Stimulated activated naive CD8-positive, alpha-beta T cell treated with anti-CD3 and anti-CD28 coated beads, Interleukin-15, amount 100 ng/mL, for 72 hours (primary cell): ENCODE data around the gene C22orf42.

Source experiments
- ATAC-seq: fragments of 150-1000 bp; cut with Tn5 transposase; 2 replicates; pipeline ENCODE4 v1.10.0; 2021; ENCODE audit warnings: mild to moderate bottlenecking, moderate library complexity
- DNase-seq, 2 donors: peaks; one replicate each; pipeline ENCODE4 v3.0.0; 2021 to 2022
- H3K27ac Mint-ChIP-seq, 2 donors: one replicate each; pipeline ENCODE4 v1.8.0; 2022; ENCODE audit warnings: mild to moderate bottlenecking in 2 of 2, mixed read lengths in 2 of 2, moderate library complexity in 2 of 2
- H3K27me3 Mint-ChIP-seq: one replicate; pipeline ENCODE4 v1.8.0; 2022; ENCODE audit warnings: mixed read lengths
- H3K4me1 Mint-ChIP-seq: one replicate; pipeline ENCODE4 v1.8.0; 2022; ENCODE audit warnings: mild to moderate bottlenecking, mixed read lengths
- H3K4me3 Mint-ChIP-seq, 2 donors: one replicate each; pipeline ENCODE4 v1.8.0; 2022; ENCODE audit warnings: mild to moderate bottlenecking in 2 of 2, mixed read lengths in 2 of 2, moderate library complexity in 1 of 2
- H3K9me3 Mint-ChIP-seq, 2 donors: one replicate each; pipeline ENCODE4 v1.8.0; 2022; ENCODE audit warnings: mixed read lengths in 2 of 2

C22orf42 gene

GRCh38 chr22:32158712-32159533 lies at the start of gene C22orf42:
Gene C22orf42, minus strand, starts transcription at chr22:32159303. Its CDS starts 88 bp downstream, at chr22:32159215.
- no peaks in the 10 kb centered on the region for H3K27me3 Mint-ChIP-seq
- no peak for ATAC-seq
- no peak within 1 kb of the TSS for H3K4me3 Mint-ChIP-seq
- H3K4me1 Mint-ChIP-seq, result no peaks in the 10 kb centered on the region
- no peak for DNase-seq
- no peak within 1 kb of the TSS for H3K27ac Mint-ChIP-seq
- H3K9me3 Mint-ChIP-seq, result no peaks in the 10 kb centered on the region

GRCh38 chr22:32208681-32209080 lies 49.6 kb upstream of the C22orf42 start:
- ATAC-seq, result no peak
- no peaks in the 10 kb centered on the region for H3K9me3 Mint-ChIP-seq
- no peak overlapping the region for H3K27ac Mint-ChIP-seq
- H3K27me3 Mint-ChIP-seq, result peaks cover 45% of the 10 kb centered on the region
- H3K4me1 Mint-ChIP-seq, result no peaks in the 10 kb centered on the region
- no peak for DNase-seq
- H3K4me3 Mint-ChIP-seq, result no peak overlapping the region

GRCh38 chr22:32207971-32208480 lies 48.9 kb upstream of the C22orf42 start:
- Mint-ChIP-seq H3K9me3 (no peaks in the 10 kb centered on the region), H3K4me1 (peaks cover 6% of the 10 kb centered on the region), H3K27me3 (peaks cover 51% of the 10 kb centered on the region), H3K4me3 (no peak overlapping the region), H3K27ac (no peak overlapping the region)
- DNase-seq (no peak), ATAC-seq (no peak)

- Mint-ChIP-seq H3K27ac (no peak overlapping the region), H3K4me3 (no peak overlapping the region), H3K4me1 (peaks cover 14% of the 10 kb centered on the region), H3K9me3 (no peaks in the 10 kb centered on the region), H3K27me3 (peaks cover 61% of the 10 kb centered on the region)
- DNase-seq (peak in 1 of 2 donors; percentile 38), ATAC-seq (peak; percentile 63)
Observed at GRCh38 chr22:32206774-32207758, 48.0 kb upstream of the C22orf42 start.

GRCh38 chr22:32205974-32206773 lies 47.1 kb upstream of the C22orf42 start:
- H3K27me3 Mint-ChIP-seq, result peaks cover 64% of the 10 kb centered on the region
- H3K9me3 Mint-ChIP-seq, result no peaks in the 10 kb centered on the region
- peaks cover 15% of the 10 kb centered on the region for H3K4me1 Mint-ChIP-seq
- no peak for DNase-seq
- no peak for ATAC-seq
- H3K4me3 Mint-ChIP-seq, result no peak overlapping the region
- no peak overlapping the region for H3K27ac Mint-ChIP-seq

- peak; percentile 67 for ATAC-seq
Observed at GRCh38 chr22:32204856-32205722, 46.0 kb upstream of the C22orf42 start, which contains the start of gene RFPL2. Gene RFPL2, minus strand, starts transcription at chr22:32205073. Its CDS starts 2,622 bp downstream, at chr22:32202451.

GRCh38 chr22:32204040-32204855 lies 45.1 kb upstream of the C22orf42 start:
- peak overlapping the region; percentile 61 to 80 for H3K4me3 Mint-ChIP-seq
- peaks cover 21% of the 10 kb centered on the region for H3K4me1 Mint-ChIP-seq
- peak; percentile 44 for ATAC-seq
- peaks cover 57% of the 10 kb centered on the region for H3K27me3 Mint-ChIP-seq
- peak overlapping the region in 1 of 2 donors; percentile 30 for H3K27ac Mint-ChIP-seq
- no peaks in the 10 kb centered on the region for H3K9me3 Mint-ChIP-seq
- peak in 1 of 2 donors; percentile 33 for DNase-seq

More at GRCh38 chr22:32204856-32205722, 46.0 kb upstream of the C22orf42 start, which contains the start of gene RFPL2:
- Mint-ChIP-seq H3K27me3 (peaks cover 60% of the 10 kb centered on the region), H3K4me3 (peak within 1 kb of the TSS; percentile 61 to 80), H3K9me3 (no peaks in the 10 kb centered on the region), H3K4me1 (peaks cover 21% of the 10 kb centered on the region), H3K27ac (peak within 1 kb of the TSS in 1 of 2 donors; percentile 30)
- DNase-seq, result peak in 1 of 2 donors; percentile 49

GRCh38 chr22:32203181-32204039 lies 44.3 kb upstream of the C22orf42 start:
- Mint-ChIP-seq H3K27ac (peak overlapping the region in 1 of 2 donors; percentile 81), H3K4me3 (peak overlapping the region; percentile 60 to 80), H3K9me3 (no peaks in the 10 kb centered on the region), H3K27me3 (peaks cover 57% of the 10 kb centered on the region), H3K4me1 (peaks cover 21% of the 10 kb centered on the region)
- peak; percentile 11 for ATAC-seq
- DNase-seq, result no peak

GRCh38 chr22:32202539-32203180 lies 43.6 kb upstream of the C22orf42 start:
- ATAC-seq (peak; percentile 61), DNase-seq (peak in 1 of 2 donors; percentile 45)
- Mint-ChIP-seq H3K27ac (no peak overlapping the region), H3K9me3 (no peaks in the 10 kb centered on the region), H3K4me1 (peaks cover 21% of the 10 kb centered on the region), H3K27me3 (peaks cover 57% of the 10 kb centered on the region), H3K4me3 (peak overlapping the region; percentile 60 to 80)

GRCh38 chr22:32202161-32202538 lies 43.0 kb upstream of the C22orf42 start:
- Mint-ChIP-seq H3K4me1 (peaks cover 21% of the 10 kb centered on the region), H3K9me3 (no peaks in the 10 kb centered on the region), H3K27ac (no peak overlapping the region), H3K4me3 (no peak overlapping the region), H3K27me3 (peaks cover 54% of the 10 kb centered on the region)
- DNase-seq, result no peak
- no peak for ATAC-seq

GRCh38 chr22:32200752-32201151 lies 41.6 kb upstream of the C22orf42 start:
- Mint-ChIP-seq H3K9me3 (no peaks in the 10 kb centered on the region), H3K4me3 (no peak overlapping the region), H3K27me3 (peaks cover 48% of the 10 kb centered on the region), H3K4me1 (peaks cover 21% of the 10 kb centered on the region), H3K27ac (no peak overlapping the region)
- ATAC-seq (no peak), DNase-seq (no peak)

- no peak overlapping the region for H3K27ac Mint-ChIP-seq
- H3K4me1 Mint-ChIP-seq, result peaks cover 21% of the 10 kb centered on the region
- H3K27me3 Mint-ChIP-seq, result peaks cover 40% of the 10 kb centered on the region
- DNase-seq (no peak), ATAC-seq (no peak)
- H3K9me3 Mint-ChIP-seq, result no peaks in the 10 kb centered on the region
- no peak overlapping the region for H3K4me3 Mint-ChIP-seq
Observed at GRCh38 chr22:32199961-32200360, 40.9 kb upstream of the C22orf42 start.
